IPS-NIHi7 (cell line): ENCODE results near the gene PRKCG.
"Not testable (repeated sequence)": the region's sequence is repeated elsewhere in the genome, so short reads cannot be mapped to it uniquely, and the experiment has no call there.

Experiments used
- DNase-seq: peaks from one replicate; pipeline ENCODE4 v3.0.0; 2012; ENCODE audit warnings: mixed read lengths; ENCODE audit errors: extremely low spot score

PRKCG gene

GRCh38 chr19:53881482-53882390 is at the start of gene PRKCG:
TSS of gene PRKCG (plus strand) at chr19:53882197. CDS start at chr19:53882495, 298 bp downstream.
- peak; percentile 54 for DNase-seq

- DNase-seq = not testable (repeated sequence)
These were observed 49.1 kb upstream of the PRKCG start for GRCh38 chr19:53832861-53833260.

- not testable (repeated sequence) for DNase-seq
These were observed 43.6 kb upstream of the PRKCG start for GRCh38 chr19:53838446-53838845.

DNA sequence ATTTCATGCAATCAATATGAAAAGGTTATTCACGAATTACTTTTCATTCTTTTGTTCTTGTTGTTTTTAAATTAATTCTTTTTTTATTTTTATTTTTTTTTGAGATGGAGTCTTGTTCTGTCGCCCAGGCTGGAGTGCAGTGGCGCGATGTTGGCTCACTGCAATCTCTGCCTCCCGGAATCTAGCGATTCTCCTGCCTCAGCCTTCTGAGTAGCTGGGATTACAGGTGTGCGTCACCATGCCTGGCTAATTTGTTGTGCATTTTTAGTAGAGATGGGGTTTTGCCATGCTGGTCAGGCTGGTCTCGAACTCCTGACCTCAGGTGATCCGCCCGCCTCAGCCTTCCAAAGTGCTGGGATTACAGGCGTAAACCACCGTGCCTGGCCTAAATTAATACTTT is 41.8 kb upstream of the PRKCG start:
- DNase-seq = not testable (repeated sequence)

DNA sequence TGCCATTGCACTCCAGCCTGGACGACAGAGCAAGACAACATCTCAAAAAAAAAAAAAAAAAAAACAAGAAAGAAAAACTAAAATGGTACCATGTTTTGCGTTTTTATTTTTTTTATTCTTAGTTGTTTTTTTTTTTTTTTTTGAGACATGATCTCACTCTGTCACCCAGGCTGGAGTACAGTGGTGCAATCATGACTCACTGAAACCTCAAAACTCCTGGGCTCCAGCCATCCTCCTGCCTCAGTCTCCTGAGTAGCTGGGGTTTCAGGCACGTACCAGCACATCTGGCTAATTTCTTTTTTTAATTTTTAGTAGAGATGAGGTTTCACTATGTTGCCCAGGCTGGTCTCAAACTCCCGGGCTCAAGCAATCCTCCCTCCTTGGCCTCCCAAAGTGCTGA is 41.1 kb upstream of the PRKCG start:
- DNase-seq = not testable (repeated sequence)

DNA sequence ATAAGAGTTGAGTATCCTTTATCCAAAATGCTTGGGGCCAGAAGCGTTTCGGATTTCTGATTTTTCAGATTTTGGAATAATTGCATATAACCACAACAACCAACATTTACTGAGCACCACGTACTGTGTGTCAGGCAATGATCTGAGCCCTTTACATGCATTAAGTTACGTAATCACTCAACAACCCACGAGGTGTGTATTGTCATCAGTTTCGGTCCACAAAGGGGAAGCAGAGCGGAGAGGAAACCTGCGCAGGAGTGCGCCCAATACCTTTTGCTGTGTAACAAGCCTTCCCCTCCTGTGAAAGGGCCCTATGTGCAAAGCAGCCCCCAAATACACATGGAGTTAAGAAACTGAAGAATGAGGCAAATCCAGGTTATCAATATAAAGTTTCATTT is 37.1 kb upstream of the PRKCG start:
- no peak for DNase-seq

DNA sequence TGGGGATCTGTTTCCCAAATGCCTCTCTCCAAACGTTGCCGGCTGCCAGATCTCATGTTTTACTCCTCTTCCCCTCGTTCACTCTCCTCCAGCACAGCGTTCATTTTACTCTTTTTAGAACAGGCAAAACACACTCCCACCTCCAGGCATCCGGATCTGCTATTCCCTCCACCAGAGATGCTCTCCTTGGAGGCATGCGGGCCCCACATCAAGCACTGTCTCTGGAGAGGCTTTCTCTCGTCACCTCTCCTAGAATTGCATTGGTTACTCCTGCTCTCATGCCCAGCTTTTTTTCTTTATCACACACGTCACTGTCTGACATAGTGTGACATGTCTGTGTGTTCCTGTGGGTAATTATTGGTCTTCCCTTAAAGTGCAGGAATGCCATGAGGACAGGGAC is 34.4 kb upstream of the PRKCG start:
- no peak for DNase-seq

GRCh38 chr19:53849237-53849676 is 32.7 kb upstream of the PRKCG start:
- no peak for DNase-seq

DNA sequence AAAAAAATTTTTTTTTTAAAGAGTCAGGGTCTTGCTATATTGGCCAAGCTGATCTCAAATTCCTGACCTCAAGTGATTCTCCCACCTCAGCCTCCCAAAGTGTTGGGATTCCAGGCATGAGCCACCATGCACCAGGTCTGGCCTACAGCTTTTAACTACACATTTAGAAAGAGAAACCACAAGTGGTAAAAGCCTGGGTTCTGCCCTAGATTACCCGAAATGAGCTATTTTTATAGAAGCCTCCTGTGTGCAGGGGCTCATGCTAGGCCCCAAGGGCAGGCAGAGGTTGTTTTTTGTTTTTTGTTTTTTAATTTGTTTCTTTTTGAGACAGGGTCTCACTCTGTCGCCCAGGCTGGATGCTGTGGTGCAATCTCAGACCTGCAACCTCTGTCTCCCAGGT is 28.3 kb upstream of the PRKCG start:
- DNase-seq = no peak

DNA sequence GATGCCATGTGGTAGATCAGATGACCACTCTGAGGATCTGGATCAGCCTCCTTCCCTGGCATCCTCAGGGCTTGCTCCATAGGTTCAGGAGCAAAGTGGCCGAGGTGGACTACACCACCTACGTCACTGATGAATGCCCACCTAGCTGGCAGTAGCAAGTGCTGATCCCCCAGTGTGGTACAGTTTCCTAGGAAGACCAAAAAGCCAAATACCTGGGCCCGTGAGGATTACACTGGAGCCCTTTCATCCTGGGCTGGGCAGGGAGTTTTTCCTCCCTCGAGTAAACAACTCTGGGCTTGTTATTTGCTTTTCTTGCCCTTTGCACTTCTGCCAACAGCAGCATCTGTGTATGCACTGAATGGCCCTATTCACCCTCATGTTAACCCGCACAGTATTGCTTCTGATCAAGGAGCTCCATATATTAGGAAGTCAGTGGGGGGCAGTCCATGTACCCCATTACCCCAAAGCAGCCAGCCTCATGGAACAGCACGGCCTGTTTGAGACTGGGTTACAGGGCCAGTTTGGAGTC is 17.6 kb upstream of the PRKCG start:
- DNase-seq = no peak

GRCh38 chr19:53865523-53865917 is 16.5 kb upstream of the PRKCG start:
- DNase-seq = no peak

- DNase-seq = peak; percentile 71
These were observed 15.8 kb upstream of the PRKCG start for GRCh38 chr19:53865918-53866864.

GRCh38 chr19:53866865-53867224 is 15.2 kb upstream of the PRKCG start:
- DNase-seq = peak; percentile 24

DNA sequence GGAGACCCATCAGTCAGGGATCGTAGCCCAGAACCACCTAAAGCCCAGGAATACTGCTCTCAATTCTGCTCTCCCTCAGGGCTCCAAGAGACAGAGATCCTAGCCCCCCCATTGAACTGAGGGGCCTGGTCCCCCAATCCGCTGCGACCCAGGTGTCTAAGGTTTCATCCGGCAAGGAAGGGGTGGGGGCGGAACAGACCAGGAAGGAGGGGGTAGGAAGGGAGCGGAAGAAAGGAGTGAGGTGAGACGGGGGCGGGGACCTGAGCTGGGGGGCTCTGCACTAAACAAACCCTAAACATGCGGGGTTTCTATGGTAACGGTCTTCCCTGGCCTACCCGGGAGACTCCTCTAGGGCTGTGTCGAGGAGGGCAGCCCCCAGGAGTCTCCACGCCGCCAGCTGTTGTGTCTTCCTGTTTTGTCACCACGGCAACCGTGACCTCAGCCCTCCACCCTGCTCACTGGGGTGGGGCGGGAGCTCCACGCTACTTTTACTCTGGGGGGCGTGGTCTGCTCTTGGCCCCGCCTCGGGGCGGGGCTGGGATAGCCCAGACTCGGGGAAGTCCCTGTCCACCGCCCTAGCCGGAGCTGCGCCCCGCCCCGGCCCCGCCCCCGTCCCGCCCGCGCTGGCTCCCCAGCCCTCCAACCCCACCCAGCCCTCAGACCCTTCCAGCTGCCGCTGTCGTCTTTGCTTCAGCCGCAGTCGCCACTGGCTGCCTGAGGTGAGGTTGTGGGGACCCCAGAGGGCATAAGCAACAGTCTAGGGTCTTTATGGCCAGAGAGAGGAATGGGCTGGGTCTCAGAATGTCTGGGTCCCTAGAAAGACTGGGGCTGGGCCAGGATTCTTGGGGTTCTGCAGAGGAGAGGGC is 14.5 kb upstream of the PRKCG start, which contains the start of gene MYADM:
MYADM (plus strand) TSS at position 659 of the 866 bp plus-strand sequence. CDS start 5,647 bp downstream, outside the sequence.
- peak; percentile 92 for DNase-seq

GRCh38 chr19:53868091-53868891 is 13.7 kb upstream of the PRKCG start:
- DNase-seq = peak; percentile 45

DNA sequence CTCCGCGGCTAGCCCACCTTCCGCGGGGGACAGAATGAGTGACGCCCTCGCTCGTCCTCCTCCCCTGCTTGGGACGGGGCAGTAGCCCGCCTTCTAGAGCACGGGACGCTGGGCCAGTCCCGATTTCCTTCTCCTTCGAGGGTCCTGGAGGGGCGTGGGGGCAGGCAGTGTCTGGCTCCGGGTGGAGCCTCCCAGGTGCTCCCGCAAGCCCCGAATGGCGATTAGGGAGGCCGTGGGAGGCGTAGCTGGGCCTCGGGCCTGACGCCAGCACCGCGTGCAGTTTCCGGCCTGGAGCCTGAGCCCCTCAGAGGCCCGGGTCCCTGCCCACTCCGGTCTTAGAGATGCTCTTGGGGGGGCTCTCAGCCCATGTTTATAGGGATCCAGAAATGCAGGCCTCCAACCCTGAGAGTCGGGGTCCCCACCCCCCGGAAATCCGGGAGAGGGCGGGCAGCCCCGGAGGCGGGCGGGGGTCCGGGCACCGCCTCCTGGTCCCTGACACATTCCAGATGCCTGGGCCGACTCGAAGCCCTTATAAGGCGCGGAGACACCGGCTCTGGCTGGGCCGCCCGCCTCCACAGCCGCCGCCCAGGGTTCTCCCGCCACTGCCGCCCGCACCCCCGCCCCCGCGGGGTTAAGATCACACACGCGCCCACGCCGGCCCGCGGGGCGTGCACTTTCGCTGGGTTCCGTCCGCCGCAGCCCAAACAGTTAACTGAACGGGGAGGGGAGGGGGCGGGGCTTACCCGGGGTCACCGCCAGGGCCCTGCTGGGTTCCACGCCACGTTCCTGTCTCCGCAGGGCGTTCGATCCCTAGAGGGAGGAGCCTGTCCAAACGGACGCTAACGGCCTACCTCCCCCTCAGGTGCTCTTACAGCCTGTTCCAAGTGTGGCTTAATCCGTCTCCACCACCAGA is 12.8 kb upstream of the PRKCG start:
- DNase-seq = peak; percentile 73

DNA sequence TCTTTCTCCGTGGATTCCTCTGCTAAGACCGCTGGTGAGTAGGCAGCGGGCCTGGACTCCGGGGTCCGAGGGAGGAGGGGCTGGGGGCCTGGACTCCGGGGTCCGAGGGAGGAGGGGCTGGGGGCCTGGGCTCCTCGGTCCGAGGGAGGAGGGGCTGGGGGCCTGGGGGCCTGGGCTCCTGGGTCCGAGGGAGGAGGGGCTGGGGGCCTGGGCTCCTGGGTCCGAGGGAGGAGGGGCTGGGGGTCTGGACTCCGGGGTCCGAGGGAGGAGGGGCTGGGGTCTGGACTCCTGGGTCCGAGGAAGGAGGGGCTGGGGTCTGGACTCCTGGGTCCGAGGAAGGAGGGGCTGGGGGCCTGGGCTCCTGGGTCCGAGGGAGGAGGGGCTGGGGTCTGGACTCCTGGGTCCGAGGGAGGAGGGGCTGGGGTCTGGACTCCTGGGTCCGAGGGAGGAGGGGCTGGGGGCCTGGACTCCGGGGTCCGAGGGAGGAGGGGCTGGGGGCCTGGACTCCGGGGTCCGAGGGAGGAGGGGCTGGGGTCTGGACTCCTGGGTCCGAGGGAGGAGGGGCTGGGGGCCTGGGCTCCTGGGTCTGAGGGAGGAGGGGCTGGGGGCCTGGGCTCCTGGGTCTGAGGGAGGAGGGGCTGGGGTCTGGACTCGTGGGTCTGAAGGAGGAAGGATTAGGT is 12.1 kb upstream of the PRKCG start:
- not testable (repeated sequence) for DNase-seq

DNA sequence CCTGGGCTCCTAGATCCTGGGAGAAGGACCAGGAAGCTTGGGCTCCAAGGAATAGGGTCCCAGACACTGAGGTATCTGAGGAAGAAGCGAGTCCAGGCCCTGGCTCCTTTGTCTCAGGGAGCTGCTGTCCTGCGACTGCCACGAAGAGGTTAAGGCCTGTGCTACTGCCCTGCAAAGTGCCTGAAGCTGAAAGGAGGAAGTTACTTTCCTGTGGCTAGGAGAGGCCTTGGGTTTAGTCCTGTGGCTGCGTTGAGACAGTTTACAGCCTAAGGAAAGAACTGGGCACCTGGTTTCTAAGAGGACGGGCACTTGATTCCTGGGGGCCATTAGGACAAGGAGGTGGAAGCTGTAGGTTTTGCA is 11.5 kb upstream of the PRKCG start:
- DNase-seq = no peak

- no peak for DNase-seq
These were observed 10.5 kb upstream of the PRKCG start for GRCh38 chr19:53871454-53871853.
